Inflammatory macrophage treated with lipopolysaccharide for 1 hour (primary cell): Measurements from ENCODE around the gene SAMD10.
"Not testable (repeated sequence)": the region's sequence is repeated elsewhere in the genome, so short reads cannot be mapped to it uniquely, and the experiment has no call there.

Experiments used
- DNase-seq, 2 donors: peaks; one replicate each; pipeline ENCODE4 v3.0.0-alpha.2; 2020 to 2022

SAMD10 gene

GRCh38 chr20:63968928-63969760 lies 10.3 kb downstream of the SAMD10 start:
- DNase-seq, result no peak

- DNase-seq, result no peak
Observed at GRCh38 chr20:63968136-63968927, 11.1 kb downstream of the SAMD10 start.

GRCh38 chr20:63967330-63968135 lies 11.9 kb downstream of the SAMD10 start:
- DNase-seq, result no peak

- DNase-seq, result no peak
Observed at GRCh38 chr20:63966944-63967322, 12.5 kb downstream of the SAMD10 start.

DNA sequence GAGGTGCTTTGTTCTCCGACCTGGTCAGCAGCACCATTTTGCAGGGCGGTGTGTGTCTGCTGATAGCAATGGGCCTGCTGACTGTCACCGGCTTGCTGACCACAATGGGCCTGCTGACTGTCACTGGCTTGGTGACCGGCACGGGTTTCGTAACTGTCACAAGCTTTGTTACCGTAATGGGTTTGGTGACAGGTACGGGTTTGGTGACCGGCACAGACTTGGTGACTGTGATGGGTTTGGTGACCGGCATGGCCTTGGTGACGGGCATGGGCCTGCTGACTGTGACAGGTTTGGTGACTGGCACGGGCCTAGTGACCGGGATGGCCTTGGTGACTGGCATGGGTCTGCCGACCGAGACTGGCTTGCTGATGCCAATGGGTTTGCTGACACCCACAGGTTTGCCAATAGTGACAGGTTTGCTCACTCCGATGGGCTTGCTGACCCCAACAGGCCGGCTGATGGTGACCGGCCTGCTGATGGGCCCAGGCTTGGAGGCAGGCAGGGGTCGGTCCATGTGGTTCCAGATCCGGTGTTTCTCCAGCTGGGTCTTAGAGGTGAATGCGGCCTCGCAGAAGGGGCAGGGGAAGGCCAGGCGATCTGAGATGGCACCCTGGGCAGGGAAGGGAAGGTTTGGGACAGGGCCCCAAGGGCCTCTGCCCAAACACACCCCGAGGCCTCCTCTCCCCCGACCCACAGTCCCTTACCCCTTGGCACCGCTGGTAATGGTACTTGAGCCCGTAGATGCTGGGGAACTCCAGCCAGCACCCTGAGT lies 13.1 kb downstream of the SAMD10 start:
- no peak for DNase-seq

DNA sequence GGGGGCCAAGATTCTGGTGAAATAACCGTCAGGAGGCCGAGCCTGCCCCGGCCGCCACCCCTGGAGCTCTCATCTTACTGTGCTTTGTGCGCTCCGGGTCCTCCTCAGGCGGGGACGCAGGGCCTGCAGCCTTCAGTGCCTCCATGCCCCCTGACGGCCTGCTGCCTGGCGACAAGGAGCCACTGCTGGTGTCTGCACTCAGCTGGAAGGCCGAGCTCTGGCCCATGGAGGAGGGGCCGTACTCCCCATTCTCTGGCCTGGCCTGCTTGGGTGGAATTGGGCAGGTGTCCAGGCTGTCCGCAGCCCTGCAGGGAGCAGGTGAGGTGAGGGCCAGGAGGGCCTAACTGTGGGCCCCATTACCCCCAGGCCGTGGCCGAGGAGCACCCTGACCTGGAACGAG lies 15.0 kb downstream of the SAMD10 start:
- no peak for DNase-seq

- DNase-seq, result no peak
Observed at GRCh38 chr20:63963784-63964301, 15.6 kb downstream of the SAMD10 start.

- DNase-seq, result no peak
Observed at GRCh38 chr20:63963348-63963741, 16.1 kb downstream of the SAMD10 start.

- no peak for DNase-seq
Observed at GRCh38 chr20:63962426-63963347, 16.8 kb downstream of the SAMD10 start.

- DNase-seq, result no peak
Observed at GRCh38 chr20:63961664-63962425, 17.6 kb downstream of the SAMD10 start.

DNA sequence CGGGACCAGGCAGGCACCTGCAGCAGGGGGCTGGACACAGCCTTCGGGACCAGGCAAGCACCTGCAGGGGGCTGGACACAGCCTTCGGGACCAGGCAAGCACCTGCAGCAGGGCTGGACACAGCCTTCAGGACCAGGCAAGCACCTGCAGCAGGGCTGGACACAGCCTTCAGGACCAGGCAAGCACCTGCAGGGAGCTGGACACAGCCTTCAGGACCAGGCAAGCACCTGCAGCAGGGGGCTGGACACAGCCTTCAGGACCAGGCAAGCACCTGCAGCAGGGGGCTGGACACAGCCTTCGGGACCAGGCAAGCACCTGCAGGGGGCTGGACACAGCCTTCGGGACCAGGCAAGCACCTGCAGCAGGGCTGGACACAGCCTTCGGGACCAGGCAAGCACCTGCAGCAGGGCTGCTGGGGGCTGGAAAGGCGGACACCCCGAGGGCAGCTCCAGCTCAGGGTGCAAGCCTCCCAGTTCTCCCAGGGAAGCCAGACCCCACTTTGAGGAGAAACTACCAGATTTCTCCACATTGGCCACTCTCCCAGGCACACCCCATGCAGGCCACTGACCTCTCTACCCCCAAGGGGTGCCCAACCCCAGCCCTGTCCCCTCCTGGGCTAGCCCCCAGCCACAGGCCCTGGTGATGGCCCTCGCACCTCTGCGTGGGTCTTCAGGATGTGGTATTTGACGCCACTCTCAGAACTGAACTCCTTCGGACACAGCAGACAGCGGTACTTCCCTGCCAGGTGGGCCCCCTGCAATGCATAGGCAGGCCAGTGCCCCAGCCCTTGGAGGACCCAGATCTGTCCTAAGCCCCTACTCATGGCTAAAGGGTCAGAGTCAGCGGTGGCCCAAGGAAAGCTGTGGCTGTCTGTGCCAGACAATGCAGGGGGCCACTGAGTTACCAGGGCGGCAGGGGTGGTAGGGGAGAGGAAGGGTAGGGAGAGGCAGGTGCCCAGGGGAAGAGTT lies 18.5 kb downstream of the SAMD10 start:
- DNase-seq, result not testable (repeated sequence)

DNA sequence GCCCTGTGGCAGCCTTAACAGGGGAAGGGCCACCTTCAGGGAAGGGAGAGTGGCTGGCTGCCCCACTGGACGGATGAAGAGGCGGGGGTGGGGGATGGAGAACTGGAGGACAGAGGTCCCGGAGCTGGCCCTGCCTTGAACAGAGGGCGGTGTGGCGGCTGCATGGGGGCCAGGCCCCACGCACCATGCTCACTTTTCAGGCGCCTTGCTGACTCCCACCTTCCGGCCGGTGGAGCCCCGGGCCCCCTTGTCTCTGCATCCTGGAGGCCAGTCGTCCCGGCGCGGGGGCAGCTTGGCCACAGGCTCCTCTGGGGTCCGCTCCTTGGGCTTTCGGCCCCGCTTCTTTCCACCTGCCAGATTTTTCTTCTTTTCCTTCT lies 19.8 kb downstream of the SAMD10 start:
- no peak for DNase-seq

DNA sequence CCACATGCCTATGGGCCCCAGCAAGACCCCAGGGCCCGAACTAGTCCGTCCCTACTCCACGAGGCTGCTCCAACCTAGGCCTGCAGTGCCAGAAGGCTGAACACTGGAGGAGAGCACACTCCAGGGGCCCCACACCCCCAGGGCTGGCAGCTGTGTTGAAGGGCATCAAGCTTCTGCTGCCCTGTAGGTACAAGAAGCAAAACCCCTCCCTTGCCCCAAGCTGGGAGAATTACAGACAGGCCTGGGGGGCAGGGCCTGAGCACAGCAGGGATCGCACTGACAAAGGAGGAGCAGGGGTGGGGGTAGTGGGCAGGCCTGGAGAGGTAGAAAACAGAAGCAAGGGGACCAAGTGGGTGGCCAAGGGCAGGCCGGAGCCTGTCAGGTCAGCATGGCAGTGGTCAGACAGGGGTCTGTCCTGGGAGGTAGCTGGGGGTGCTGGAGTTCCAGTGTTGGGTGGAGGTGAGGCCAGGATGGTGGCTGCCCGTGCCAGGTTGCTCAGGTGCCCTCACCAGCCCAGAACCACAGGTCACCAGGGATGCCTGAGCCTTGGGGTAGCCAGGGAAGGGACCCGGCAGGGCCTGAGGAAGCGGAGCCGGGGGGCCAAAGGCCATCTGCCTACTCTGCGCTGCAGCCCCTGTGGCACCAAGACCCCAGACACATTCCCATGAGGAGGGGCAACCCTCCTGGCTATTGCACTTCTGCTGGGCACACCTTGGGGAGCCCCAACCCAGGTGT lies 20.3 kb downstream of the SAMD10 start:
- DNase-seq, result no peak

DNA sequence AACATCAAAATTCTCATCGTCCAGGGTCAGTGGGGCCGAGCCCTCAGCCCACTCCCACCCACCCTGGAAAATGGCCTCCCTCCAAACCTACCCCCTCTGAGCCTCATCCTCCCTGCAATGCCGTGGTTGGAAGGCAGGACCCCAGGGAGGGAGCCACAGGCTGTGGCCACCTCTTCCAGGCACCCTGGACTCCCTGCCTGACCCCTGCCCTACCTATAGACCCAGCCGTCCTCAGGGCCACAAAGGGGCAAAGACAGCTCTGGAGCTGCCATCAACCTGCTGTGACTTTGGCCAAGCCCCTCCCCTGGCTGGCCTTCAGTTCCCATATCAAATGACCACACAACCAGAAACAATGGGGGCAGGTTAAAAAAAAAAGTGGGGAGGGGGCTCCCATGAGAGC lies 21.0 kb downstream of the SAMD10 start:
- no peak for DNase-seq

DNA sequence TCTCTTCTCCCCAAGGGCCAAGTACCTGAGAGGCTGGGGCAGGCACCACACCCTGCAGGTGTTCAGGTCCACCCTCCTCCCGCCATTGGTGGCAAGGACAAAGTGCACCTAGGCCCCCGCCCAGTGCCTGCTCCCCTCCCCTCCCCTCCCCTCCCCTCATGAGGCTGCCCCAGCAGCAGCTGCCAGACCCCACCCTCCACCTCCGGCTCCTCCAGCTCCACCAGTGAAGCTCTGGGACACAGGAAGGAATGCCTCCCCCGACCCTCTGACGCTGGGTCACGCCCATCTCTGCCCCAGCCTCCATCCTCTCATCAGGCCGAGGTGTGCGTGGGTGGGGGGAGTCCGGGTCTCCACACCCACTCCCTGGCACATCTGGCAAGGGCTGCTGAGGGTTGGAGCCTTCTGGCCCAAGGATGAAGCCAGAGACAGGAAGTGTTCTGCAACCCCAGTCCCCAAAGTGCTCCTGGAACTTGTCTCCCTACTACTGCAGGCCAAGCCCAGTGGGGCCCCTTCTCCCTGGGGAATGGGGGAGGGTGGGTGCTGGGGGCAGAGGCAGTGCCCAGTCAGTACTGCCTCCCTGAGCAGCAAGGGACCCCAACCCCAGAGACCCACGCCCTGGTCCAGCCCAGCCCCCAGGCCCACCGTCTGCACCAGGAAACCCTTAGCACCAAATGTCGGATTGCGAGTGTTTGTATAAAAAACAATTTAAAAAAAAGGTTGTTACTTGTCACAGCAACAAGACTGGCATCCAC lies 21.6 kb downstream of the SAMD10 start:
- DNase-seq, result peak; percentile 56 to 90

DNA sequence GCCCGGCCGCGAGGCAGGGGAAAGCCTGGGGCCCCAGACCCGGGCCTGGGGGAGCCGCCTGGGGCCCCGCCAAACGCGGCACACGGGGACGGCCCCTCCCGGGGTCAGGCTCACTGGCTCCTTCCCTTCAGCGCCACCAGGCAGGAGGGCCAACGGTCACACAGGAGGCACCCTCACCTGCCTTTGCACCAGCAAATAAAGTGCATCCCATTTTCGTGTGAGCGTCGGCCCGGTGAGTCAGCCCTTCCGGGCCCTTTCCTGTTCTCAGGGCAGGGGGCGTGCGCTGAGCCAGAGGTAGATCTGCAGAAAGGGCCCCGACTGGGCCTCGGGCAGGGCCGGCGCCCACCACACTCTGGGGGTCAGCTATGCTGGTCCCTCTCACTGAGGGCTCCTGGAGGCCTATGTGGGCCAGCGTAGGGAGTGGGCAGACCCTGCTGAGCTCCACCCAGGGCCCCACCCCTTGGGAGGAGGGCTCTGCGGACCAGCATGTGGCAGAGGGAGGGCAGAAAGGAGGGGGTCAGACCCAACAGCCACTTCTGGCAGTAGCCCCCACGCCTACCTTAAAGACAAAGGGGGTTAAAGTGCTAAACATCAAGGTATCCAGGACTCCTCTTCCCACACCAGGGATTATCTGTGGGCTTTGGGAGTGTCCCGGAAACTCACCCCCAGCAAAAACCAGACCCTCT lies 22.3 kb downstream of the SAMD10 start:
- peak in 1 of 2 donors; percentile 44 for DNase-seq

- no peak for DNase-seq
Observed at GRCh38 chr20:63956664-63957003, 22.8 kb downstream of the SAMD10 start.
